HEK293 (cell line): ENCODE data around the gene ICAM2.

Source experiments
- CTCF ChIA-PET: fragments of 350-600 bp; formaldehyde crosslinking; extraction: SDS; loops from one replicate; lab custom pipeline; 2021; ENCODE audit warnings: antibody characterized with exemption; lab: Yijun Ruan, JAX
- POLR2A ChIA-PET: fragments of 300-600 bp; formaldehyde crosslinking; extraction: SDS; loops from one replicate; lab custom pipeline; 2020; ENCODE audit warnings: antibody characterized with exemption, inconsistent platforms; lab: Yijun Ruan, JAX
- H3K27ac ChIP-seq: fragments of 200-500 bp; sonication (Bioruptor generic); 2 replicates; pipeline ENCODE4 v1.5.1; 2014; ENCODE audit warnings: low read depth, low read length, control low read depth, inconsistent platforms; ENCODE audit errors: extremely low read depth
- H3K36me3 ChIP-seq, 2 experiments: fragments of 200-500 bp in 1 of 2; sonication (Bioruptor generic) in 1 of 2; 1 replicate in 1 of 2; 2 replicates in 1 of 2; pipeline ENCODE4 v1.5.1; 2014 to 2017; ENCODE audit warnings: inconsistent platforms in 2 of 2, low read length in 2 of 2; ENCODE audit not compliant: control insufficient read depth in 2 of 2, insufficient read depth in 1 of 2
- H3K4me1 ChIP-seq: fragments of 200-500 bp; sonication (Bioruptor generic); 2 replicates; pipeline ENCODE4 v1.5.1; 2014; ENCODE audit warnings: mild to moderate bottlenecking, low read length, inconsistent platforms; ENCODE audit not compliant: control insufficient read depth, insufficient read depth
- H3K4me3 ChIP-seq: 2 replicates; pipeline ENCODE4 v1.5.1; 2011; ENCODE audit warnings: low read depth, mild to moderate bottlenecking, control low read depth, low read length, moderate library complexity
- H3K9me3 ChIP-seq: fragments of 200-500 bp; sonication (Bioruptor generic); 2 replicates; pipeline ENCODE4 v1.5.1; 2014; ENCODE audit warnings: low read depth, low read length, inconsistent platforms; ENCODE audit not compliant: control insufficient read depth, insufficient read depth
- CTCF ChIP-seq: fragments of 450-650 bp; formaldehyde crosslinking; IDR thresholded peaks from 2 replicates; pipeline ENCODE4 v1.5.1; 2016; ENCODE audit warnings: missing biosample characterization, missing genetic modification characterization
- GLIS1 ChIP-seq: fragments of 450-650 bp; formaldehyde crosslinking; IDR thresholded peaks from 2 replicates; pipeline ENCODE4 v1.5.1; 2016; ENCODE audit warnings: missing biosample characterization, missing genetic modification characterization
- INSM2 ChIP-seq: fragments of 450-650 bp; formaldehyde crosslinking; IDR thresholded peaks from 2 replicates; pipeline ENCODE4 v1.5.1; 2016; ENCODE audit warnings: missing biosample characterization, missing genetic modification characterization
- OVOL3 ChIP-seq: fragments of 450-650 bp; formaldehyde crosslinking; IDR thresholded peaks from 2 replicates; pipeline ENCODE4 v1.5.1; 2016; ENCODE audit warnings: missing biosample characterization, missing genetic modification characterization
- ZBTB49 ChIP-seq: fragments of 450-650 bp; formaldehyde crosslinking; IDR thresholded peaks from 2 replicates; pipeline ENCODE4 v1.5.1; 2016; ENCODE audit warnings: missing biosample characterization, missing genetic modification characterization, low read depth
- ZFP3 ChIP-seq: fragments of 450-650 bp; formaldehyde crosslinking; IDR thresholded peaks from 2 replicates; pipeline ENCODE4 v1.5.1; 2016; ENCODE audit warnings: low read depth, missing biosample characterization, missing genetic modification characterization
- ZNF132 ChIP-seq: fragments of 450-650 bp; formaldehyde crosslinking; IDR thresholded peaks from 2 replicates; pipeline ENCODE4 v1.5.1; 2017; ENCODE audit warnings: missing biosample characterization, missing genetic modification characterization, borderline replicate concordance
- ZNF280C ChIP-seq: fragments of 450-650 bp; formaldehyde crosslinking; IDR thresholded peaks from 2 replicates; pipeline ENCODE4 v1.5.1; 2016; ENCODE audit warnings: missing biosample characterization, missing genetic modification characterization
- ZNF280D ChIP-seq: fragments of 450-650 bp; formaldehyde crosslinking; IDR thresholded peaks from 2 replicates; pipeline ENCODE4 v1.5.1; 2016; ENCODE audit warnings: missing biosample characterization, missing genetic modification characterization
- ZNF510 ChIP-seq: fragments of 450-650 bp; formaldehyde crosslinking; IDR thresholded peaks from 2 replicates; pipeline ENCODE4 v1.5.1; 2018; ENCODE audit warnings: mild to moderate bottlenecking, missing genetic modification characterization, missing biosample characterization; ENCODE audit not compliant: insufficient replicate concordance
- ZNF549 ChIP-seq: fragments of 450-650 bp; IDR thresholded peaks from 2 replicates; pipeline ENCODE4 v1.5.1; 2018; ENCODE audit warnings: missing biosample characterization, missing genetic modification characterization, mild to moderate bottlenecking, inconsistent platforms, moderate library complexity
- ZNF580 ChIP-seq: fragments of 450-650 bp; formaldehyde crosslinking; IDR thresholded peaks from 2 replicates; pipeline ENCODE4 v1.5.1; 2016; ENCODE audit warnings: missing biosample characterization, missing genetic modification characterization
- ZNF585B ChIP-seq: fragments of 450-650 bp; formaldehyde crosslinking; IDR thresholded peaks from 2 replicates; pipeline ENCODE4 v1.5.1; 2016; ENCODE audit warnings: missing biosample characterization, missing genetic modification characterization
- ZNF626 ChIP-seq: fragments of 450-650 bp; sonication (Bioruptor Pico); formaldehyde crosslinking; IDR thresholded peaks from 2 replicates; pipeline ENCODE4 v1.5.1; 2018; ENCODE audit warnings: missing biosample characterization, missing genetic modification characterization, inconsistent platforms
- ZNF639 ChIP-seq: fragments of 450-650 bp; formaldehyde crosslinking; IDR thresholded peaks from 2 replicates; pipeline ENCODE4 v1.5.1; 2016; ENCODE audit warnings: missing biosample characterization, missing genetic modification characterization
- ZNF658 ChIP-seq: fragments of 450-650 bp; formaldehyde crosslinking; IDR thresholded peaks from 2 replicates; pipeline ENCODE4; 2016; ENCODE audit warnings: missing biosample characterization, missing genetic modification characterization

ICAM2 gene

GRCh38 chr17:64067657-64068056 is 47.2 kb upstream of the ICAM2 start (continued):
- TF ChIP-seq ZNF132 (tag by site-specific recombination) = no peak
- no peak for TF ChIP-seq CTCF (tag by site-specific recombination)
- no peak for TF ChIP-seq ZNF658 (tag by site-specific recombination)

- no peak overlapping the region for H3K4me3 ChIP-seq
- POLR2A ChIA-PET = no interaction called here
- TF ChIP-seq INSM2 (tag by site-specific recombination) = no peak
- no peak for TF ChIP-seq ZBTB49 (tag by site-specific recombination)
- TF ChIP-seq GLIS1 (tag by site-specific recombination) = no peak
- TF ChIP-seq ZNF280C (tag by site-specific recombination) = no peak
- no peak for TF ChIP-seq ZFP3
- TF ChIP-seq ZNF510 (tag by site-specific recombination) = no peak
- no peak for TF ChIP-seq ZNF585B
- no peak for TF ChIP-seq ZNF639 (tag by site-specific recombination)
- TF ChIP-seq ZNF280D (tag by site-specific recombination) = no peak
- TF ChIP-seq OVOL3 = no peak
- TF ChIP-seq ZNF580 (tag by site-specific recombination) = no peak
- no peak for TF ChIP-seq ZNF549 (tag by site-specific recombination)
- no peak for TF ChIP-seq ZNF626 (tag by site-specific recombination)
- peaks cover 0 to 44% of the 10 kb centered on the region in 2 experiments; a peak in 2 of 3 replicates for H3K36me3 ChIP-seq
- no peak overlapping the region for H3K27ac ChIP-seq
- H3K9me3 ChIP-seq = no peaks in the 10 kb centered on the region
- CTCF ChIA-PET = interaction anchor here (0.6 kb wide), 3 partner anchors 16 to 162 kb away, joined by 3 to 5 read pairs (median 3); no protein-coding TSS in a partner anchor
- H3K4me1 ChIP-seq = no peaks in the 10 kb centered on the region
Observed at GRCh38 chr17:64066716-64067115, 46.3 kb upstream of the ICAM2 start.
